HPDE6-E6E7 (cell line): Measurements from ENCODE around the gene RC3H2.
"Not testable (repeated sequence)": the region's sequence is repeated elsewhere in the genome, so short reads cannot be mapped to it uniquely, and the experiment has no call there.

Experiments
- DNase-seq: peaks from one replicate; pipeline ENCODE4 v3.0.0; 2011; ENCODE audit warnings: missing footprints; ENCODE audit errors: extremely low spot score

Gene RC3H2

GRCh38 chr9:122929796-122930354, 24.7 kb upstream of the RC3H2 start:
- no peak for DNase-seq

DNA sequence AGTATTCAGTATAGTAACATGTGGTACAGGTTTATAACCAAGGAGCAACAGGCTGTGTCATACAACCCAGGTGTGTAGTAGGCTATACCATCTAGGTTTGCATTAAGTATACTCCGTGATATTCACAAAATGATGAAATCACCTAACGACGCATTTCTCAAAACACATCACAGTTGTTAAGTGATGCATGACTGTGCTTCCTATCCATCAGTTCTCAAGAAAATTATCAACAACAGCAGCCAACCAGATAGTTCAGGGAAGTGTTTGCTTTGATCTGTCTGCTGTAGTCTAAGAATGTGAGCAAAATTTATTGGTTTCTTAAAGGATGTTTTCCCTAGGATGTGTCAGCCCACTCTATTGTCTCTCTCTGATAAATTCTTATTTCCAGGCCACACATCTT, 18.8 kb upstream of the RC3H2 start:
- DNase-seq = no peak

- no peak for DNase-seq
Measured at GRCh38 chr9:122922713-122923112, 17.6 kb upstream of the RC3H2 start.

GRCh38 chr9:122918310-122918709, 13.2 kb upstream of the RC3H2 start:
- no peak for DNase-seq

DNA sequence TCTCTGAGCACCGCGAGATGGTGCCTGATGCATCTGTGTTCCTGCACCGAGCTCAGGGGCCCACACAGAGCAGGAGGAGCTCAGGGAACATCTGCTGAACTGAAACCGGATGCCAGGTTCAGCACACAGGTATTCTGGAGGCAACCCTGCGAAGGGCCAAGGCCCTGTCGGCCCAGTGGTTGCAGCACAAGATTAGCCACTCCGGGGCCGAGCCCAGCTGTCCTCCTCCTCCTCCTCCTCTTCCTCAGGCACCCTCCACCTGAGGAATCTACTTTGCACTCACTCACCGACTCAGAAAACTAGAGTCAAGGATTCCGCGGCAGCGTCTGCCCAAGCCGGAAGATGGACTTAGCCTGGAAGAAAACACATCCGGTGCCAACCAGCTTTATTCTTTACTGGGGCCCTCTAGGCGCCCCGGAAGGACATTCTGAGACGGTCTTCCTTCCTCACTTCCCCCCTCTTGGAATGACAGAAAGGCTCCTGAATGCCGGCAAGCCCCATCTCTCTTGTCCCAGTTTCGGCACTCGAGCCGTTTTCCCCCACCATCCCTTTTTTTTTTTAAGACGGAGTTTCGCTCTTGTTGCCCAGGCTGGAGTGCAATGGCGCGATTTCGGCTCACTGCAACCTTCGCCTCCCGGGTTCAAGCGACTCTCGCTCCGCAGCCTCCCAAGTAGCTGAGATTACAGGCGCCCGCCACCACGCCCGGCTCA, 8.0 kb upstream of the RC3H2 start, which contains the start of gene ZBTB6:
Gene ZBTB6, minus strand, starts transcription at position 360 of the 710 bp plus-strand sequence. CDS start 1,251 bp downstream, outside the sequence.
- DNase-seq = peak; percentile 67

GRCh38 chr9:122912671-122912963, 7.5 kb upstream of the RC3H2 start:
- no peak for DNase-seq

- not testable (repeated sequence) for DNase-seq
Measured at GRCh38 chr9:122906122-122906521, 963 bp upstream of the RC3H2 start.

DNA sequence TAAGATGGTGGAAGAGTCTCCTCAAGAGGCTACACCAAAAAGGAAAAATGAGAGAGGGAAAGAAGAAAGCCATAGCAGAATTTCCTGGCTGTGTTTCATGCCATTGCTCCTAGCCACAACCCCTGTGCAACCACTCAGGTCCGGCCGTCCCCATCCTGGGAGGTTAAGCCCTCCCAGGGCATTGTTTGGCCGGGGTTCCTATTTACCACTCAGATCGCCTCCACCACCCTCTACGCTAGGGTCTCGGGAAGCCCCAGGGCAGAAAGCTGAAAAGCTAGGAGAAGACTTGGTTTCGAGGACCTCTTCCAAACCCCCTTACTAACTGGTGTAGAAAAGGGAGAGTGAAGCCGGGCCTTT, 715 bp downstream of the RC3H2 start:
- peak; percentile 16 for DNase-seq

DNA sequence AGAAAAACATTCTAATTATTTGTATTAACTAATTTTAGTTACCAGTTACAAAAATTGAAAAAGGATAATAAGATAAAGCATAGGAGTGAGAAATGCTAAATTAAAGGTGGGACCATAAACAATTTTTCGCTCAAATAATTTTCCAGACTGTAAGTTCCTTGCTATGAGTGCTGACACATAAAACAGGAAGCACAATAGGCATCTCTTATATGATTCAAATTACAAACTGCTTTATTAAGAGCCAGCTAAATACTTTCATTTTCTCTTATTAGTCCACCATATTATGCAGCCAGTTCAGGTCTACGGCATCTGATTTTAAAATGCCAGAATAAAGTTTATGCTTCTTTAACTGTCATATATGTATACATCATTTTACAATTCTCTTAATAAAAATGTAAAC, 4.4 kb downstream of the RC3H2 start:
- DNase-seq = peak; percentile 3

DNA sequence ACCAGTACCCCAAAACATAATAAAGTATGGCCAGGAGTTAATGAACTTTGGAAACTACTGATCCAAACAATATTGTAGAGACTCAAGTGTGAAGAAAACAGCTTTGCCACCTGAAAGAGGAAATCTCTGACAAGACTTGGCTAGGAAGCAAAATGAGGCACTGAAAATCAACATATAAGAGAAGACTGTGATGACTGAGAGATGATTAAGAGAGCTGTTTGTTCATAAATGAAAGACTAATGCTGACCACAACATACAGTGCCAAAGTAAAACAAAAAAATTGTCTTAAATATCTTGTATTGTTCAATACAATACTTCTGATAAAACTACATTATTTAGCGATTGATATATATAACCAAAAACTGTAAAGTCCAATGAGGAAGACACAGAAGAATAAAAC, 7.2 kb downstream of the RC3H2 start:
- peak; percentile 16 for DNase-seq

- DNase-seq = no peak
Measured at GRCh38 chr9:122888480-122888879, 16.7 kb downstream of the RC3H2 start.

DNA sequence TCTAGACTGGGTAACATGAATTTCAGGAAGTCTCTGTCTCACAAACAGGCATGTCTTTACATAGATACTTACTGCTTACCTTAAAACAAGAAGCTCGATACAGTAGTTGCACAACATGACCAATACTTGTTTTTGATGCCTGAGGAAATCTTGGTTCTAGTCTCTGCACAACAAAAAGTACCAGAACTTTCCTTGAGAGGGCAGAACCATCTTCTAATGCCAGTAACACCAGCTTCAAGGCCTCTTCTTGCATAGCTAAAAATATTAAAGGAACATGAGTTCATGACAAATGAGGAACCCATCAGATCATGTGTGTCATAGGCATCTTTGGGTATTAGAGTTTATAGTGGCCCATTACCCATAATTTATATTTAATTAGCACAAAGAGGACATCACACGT, 22.0 kb downstream of the RC3H2 start:
- DNase-seq = no peak

DNA sequence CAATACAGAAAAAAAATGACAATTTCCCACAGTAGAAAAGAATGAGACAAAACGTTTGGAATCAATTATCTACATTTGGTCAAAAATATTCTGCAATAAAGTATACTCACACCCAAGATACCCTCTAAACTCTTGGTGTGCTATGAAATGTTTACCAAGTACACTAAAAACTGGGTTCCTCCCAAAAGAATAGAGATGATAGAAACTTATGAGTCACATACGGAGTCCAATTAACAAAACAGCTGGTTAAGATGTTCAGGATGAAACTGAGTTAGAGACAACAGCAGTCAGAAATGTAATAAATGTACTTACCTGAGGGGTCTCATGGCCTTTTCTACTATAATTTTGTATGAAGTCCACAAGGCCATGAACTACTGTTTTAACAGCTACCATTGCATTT, 25.7 kb downstream of the RC3H2 start:
- DNase-seq = no peak

DNA sequence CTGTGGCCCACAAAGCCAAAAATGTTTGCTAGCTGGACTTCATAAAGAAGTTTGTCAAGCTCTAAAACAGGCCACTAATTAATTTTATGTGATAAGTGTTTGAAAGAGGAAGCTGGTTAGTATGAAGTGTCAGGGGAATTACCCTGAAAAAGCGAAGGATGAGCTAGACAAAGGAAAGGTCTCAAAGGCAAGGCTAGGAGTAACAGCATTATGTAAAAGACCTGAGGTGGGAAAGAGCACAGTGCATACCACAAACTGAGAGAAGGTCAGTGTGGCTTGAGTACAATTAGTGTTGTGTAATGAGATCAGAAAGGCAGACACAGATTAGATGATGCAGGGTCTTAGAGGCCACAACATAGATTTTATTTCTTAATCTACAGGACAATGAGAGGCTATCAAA, 29.6 kb downstream of the RC3H2 start:
- no peak for DNase-seq

DNA sequence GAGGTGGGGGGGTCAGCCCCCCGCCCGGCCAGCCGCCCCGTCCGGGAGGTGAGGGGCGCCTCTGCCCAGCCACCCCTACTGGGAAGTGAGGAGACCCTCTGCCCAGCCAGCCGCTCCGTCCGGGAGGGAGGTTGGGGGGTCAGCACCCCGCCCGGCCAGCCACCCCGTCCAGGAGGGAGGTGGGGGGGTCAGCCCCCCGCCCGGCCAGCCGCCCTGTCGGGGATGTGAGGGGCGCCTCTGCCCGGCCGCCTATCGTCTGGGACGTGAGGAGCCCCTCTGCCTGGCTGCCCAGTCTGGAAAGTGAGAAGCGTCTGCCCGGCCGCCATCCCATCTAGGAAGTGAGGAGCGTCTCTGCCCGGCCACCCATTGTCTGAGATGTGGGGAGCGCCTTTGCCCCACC, 37.9 kb downstream of the RC3H2 start:
- not testable (repeated sequence) for DNase-seq

DNA sequence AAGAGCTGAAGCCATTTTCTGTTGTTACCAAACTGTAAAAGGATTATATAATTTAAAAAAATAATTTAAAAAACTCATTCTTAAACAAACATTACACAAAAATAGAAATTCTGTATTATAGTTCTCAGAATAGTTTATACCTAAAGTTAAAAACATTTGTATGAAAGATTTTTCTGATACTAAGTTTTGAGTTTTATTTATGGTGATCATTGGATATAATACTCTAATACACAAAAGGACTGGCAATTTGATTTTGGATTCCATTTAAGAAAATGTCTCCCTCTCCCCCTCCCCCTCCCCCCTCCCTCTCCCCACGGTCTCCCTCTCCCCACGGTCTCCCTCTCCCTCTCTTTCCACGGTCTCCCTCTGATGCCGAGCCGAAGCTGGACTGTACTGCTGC, 39.1 kb downstream of the RC3H2 start:
- no peak for DNase-seq

DNA sequence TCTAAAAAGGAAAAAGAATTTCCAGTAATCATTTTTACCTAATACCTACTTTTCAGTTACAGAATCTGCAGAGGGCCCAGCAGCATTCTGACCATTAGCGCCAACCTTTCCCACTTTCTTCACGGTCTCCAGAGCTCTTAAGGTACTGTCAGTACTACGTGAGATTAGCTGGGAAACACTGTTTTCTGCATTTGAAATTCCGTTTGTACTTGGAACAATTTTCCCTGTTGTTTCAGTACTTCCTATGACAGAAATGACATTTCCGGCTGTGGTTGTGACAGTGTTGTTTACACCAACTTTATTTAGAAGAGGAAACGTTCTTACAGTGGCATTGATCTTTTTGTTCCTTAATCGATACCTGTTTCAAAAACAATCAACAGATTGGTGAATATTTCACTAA, 39.9 kb downstream of the RC3H2 start:
- DNase-seq = no peak

- no peak for DNase-seq
Measured at GRCh38 chr9:122863407-122863806, 41.8 kb downstream of the RC3H2 start.

DNA sequence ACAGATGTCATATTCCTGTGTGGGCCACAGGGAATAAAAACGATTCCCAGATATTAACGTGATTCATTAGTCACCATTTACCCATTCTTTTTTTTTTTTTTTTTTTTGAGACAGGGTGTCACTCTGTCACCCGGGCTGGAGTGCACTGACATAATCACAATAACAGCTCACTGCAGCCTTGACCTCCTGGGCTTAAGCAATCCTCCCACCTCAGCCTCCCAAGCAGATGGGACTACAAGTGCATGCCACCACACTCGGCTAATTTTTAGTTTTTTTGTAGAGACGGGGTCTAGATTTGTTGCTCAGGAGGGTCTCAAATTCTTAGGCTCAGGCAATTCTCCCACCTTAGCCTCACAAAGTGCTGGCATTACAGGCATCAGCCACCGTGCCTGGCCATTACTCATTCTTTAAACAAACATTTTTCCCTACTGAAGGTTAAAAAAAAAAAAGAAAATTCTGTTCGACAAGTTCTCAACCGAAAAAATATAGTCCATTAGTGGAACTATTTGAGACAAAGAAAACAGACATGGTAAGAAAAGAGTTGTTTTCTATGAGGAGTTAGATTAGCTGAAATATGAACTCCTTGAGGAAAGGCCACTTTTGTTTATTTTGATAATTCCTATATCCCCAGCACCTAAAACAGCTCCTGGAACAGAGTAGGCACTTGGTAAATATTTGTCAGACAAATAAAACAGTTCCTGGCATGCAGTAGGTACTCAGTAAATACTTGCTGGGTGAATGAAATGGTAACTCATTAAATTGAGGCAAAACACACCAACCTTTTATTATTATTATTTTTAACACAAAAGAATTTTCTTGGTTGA, 44.6 kb downstream of the RC3H2 start:
- no peak for DNase-seq

GRCh38 chr9:122857815-122858214, 47.3 kb downstream of the RC3H2 start:
- DNase-seq = no peak

- not testable (repeated sequence) for DNase-seq
Measured at GRCh38 chr9:122852085-122852786, 52.9 kb downstream of the RC3H2 start.

DNA sequence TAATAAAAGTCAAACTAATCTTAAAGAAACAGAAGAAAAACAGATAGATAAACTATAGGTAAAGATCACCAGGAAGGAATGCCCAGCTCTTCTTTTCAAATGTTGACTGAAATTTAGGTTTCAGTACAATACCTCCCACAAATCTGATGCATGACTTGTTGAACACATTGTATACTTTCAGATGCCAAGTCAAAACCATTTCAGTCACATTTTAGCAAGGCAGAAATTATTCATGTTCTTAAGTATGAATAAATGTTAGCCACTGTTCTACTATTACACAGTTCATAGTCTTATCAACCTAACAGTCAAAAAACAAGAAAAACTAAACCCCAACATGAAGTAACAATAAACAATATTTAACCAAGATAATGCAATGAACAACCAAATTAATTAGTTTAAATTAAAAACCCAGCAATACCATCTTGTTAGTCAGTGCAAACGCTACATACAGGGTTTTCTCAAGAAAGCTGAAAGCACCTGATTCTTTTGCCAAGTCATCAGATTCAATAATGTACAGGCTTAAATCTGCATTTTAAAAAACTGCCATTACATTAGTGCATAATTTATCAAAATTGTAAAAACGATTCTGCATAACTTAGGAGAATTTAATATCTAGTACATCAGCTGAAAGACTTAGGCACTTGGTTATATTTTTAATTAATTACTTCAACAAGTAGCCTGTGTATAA, 56.8 kb downstream of the RC3H2 start:
- DNase-seq = no peak
